NCI-H1436 treated with DMSO at 0.1 percent for 48 hours (cell line): ENCODE measurements around the gene HBZ.
"Not testable (repeated sequence)": the region's sequence is repeated elsewhere in the genome, so short reads cannot be mapped to it uniquely, and the experiment has no call there.

Experiments
- DNase-seq: peaks from one replicate; lab custom pipeline; 2025; lab: John Stamatoyannopoulos, UW

Gene HBZ

GRCh38 chr16:164827-165538 lies 12.5 kb downstream of the HBZ start:
- no peak for DNase-seq

- no peak for DNase-seq
These were observed 13.3 kb downstream of the HBZ start, which contains the start of gene HBM for GRCh38 chr16:165539-166374. Gene HBM, plus strand, starts transcription at chr16:165978. Its CDS starts 20 bp downstream, at chr16:165998.

GRCh38 chr16:166375-167121 lies 14.1 kb downstream of the HBZ start:
- DNase-seq: no peak

- no peak for DNase-seq
These were observed 14.8 kb downstream of the HBZ start for GRCh38 chr16:167122-167690.

GRCh38 chr16:168424-168823 lies 16.0 kb downstream of the HBZ start:
- DNase-seq: no peak

- DNase-seq: no peak
These were observed 16.6 kb downstream of the HBZ start for GRCh38 chr16:169014-169413.

- DNase-seq: not testable (repeated sequence)
These were observed 17.7 kb downstream of the HBZ start for GRCh38 chr16:170088-170507.

- no peak for DNase-seq
These were observed 18.3 kb downstream of the HBZ start for GRCh38 chr16:170788-171187.

- not testable (repeated sequence) for DNase-seq
These were observed 20.0 kb downstream of the HBZ start, which contains the start of gene HBA2 for GRCh38 chr16:172374-172941. Gene HBA2, plus strand, starts transcription at chr16:172876. Its CDS starts 37 bp downstream, at chr16:172913.

GRCh38 chr16:173211-173854 lies 20.9 kb downstream of the HBZ start:
- not testable (repeated sequence) for DNase-seq

- not testable (repeated sequence) for DNase-seq
These were observed 21.7 kb downstream of the HBZ start for GRCh38 chr16:173928-174769.

GRCh38 chr16:175011-175949 lies 22.8 kb downstream of the HBZ start:
- DNase-seq: no peak

- not testable (repeated sequence) for DNase-seq
These were observed 23.6 kb downstream of the HBZ start for GRCh38 chr16:176006-176405.

- not testable (repeated sequence) for DNase-seq
These were observed 24.3 kb downstream of the HBZ start, which contains the start of gene HBA1 for GRCh38 chr16:176477-177382. Gene HBA1, plus strand, starts transcription at chr16:176680. Its CDS starts 37 bp downstream, at chr16:176717.

GRCh38 chr16:177394-177822 lies 25.0 kb downstream of the HBZ start:
- peak; percentile 34 for DNase-seq

GRCh38 chr16:177981-178667 lies 25.7 kb downstream of the HBZ start:
- DNase-seq: no peak

GRCh38 chr16:178668-179015 lies 26.2 kb downstream of the HBZ start:
- no peak for DNase-seq
